ENCODE data around the gene TMED8.
"Not testable (repeated sequence)": the region's sequence is repeated elsewhere in the genome, so short reads cannot be mapped to it uniquely, and the experiment has no call there.

Gene TMED8

DNA sequence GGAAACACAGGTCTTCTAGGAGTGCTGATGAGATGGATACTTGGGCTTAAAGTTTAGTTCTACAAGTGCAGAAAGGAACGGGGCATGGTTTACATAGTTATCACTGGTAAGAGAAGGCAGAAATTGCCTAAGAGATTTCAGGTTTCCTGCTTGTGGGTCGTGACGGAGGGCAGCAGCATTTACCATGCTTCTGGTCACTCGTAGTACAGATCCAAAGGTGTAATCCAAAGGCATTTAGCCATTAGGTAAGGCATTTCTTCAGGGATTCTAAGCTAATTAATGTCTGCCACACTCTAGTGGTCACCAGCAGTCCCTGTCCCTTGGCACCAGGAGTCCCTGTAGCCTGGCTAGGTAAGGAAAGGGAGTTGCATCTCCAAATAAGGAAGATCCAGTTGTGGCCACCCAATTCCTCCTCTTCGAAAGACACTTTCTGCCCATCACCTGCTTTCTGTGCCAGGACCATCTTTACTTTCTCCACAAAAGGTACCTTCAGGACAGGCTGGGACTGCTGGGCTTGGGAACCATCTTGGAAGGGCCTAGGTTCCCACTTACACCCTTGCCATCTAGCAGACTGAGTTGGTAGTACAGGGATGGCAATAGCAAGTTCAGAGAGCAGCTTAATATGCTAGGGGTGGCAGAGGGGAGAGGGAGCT, 54.5 kb downstream of the TMED8 start:
- no peak for DNase-seq

DNA sequence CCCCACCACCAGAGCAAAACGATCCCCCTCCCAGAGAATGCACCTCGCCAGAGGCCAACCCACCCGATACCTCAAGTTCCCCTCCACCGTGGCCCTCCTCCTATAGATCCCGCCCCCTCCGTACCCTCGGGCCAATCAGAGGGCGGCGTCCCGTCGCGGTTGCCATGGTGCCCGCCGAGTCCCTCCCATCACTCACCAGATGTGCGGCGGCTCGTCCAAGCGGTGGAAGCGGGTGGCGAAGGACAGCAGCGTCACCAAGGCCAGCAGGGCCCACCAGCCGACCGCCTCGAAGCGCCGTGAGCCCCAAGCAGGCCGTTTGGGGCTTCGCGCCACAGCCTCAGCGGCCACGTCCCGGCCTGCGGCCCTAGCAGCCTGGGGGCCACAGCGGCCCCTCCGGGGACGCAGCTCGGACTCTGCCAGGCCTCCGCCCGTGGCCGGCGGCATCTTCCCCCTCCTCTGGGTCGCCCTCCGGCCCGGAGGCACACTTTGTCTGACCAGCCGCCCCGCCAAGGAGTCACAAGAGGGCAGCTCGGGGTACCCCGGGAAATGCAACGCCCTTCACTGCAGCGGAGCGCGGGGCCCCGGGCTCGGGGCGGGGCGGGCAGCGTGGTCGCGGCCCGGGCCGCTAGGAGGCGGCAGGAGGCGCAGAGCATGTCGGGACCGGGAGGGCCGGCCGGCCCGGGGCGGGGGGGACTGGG, 56.5 kb downstream of the TMED8 start, which contains the start of gene POMT2:
TSS of gene POMT2 (minus strand) at position 646 of the 698 bp plus-strand sequence. CDS start at position 444, 202 bp downstream.
- peak; percentile 38 to 91 (median 86) for DNase-seq

GRCh38 chr14:77319422-77319821, 57.5 kb downstream of the TMED8 start:
- DNase-seq = no peak

DNA sequence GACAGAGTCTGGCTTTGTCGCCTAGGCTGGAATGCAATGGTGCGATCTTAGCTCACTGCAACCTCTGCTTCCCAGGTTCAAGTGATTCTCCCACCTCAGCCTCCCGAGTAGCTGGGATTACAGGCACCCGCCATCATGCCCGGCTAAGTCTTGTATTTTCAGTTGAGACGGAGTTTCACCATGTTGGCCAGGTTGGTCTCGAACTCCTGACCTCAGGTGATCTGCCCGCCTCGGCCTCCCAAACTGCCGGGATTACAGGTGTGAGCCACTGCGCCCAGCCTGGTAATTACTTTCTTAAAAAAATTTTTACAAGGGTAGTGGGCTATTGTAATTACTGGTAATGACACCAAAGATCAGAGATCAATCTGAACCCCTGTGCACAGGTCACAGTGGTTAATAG, 58.1 kb downstream of the TMED8 start:
- not testable (repeated sequence) for DNase-seq

- peak in 2 of 14 donors; percentile 17 to 18 for DNase-seq
Observed at GRCh38 chr14:77318006-77318553, 58.8 kb downstream of the TMED8 start.

DNA sequence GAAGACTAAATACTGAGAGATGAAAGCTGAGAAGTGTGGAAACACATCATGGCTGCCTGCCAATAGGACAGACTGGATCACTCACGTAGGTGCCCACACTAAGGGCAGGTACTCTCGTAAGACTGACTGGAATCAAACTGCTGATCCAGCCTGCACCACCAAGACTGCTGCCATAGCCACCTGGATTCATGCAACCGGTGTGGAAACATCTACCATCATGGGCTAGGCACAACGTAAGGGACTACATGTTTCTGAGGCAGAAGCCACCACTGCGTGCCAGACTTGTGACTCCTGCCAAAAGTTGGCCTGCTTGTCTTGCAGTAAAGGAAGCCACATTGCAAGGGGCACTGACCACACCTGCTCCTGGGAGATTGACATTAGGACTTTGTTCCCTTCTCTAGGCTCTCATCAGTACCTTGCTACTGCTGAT, 60.0 kb downstream of the TMED8 start:
- peak in 1 of 14 donors; percentile 32 for DNase-seq

DNA sequence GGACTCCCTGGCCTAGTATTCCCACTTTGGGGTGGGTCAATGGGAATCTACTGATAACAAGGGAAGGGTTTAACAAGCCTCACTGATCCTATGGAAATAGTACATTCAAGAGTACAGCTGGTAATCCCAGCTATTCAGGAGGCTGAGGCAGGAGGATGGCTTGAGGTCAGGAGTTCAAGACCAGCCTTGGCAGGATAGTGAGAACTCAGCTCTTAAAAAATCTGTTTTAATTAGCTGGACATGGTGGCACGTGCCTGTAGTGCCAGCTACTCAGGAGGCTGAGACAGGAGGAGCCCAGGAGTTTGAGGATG, 60.7 kb downstream of the TMED8 start:
- no peak for DNase-seq

DNA sequence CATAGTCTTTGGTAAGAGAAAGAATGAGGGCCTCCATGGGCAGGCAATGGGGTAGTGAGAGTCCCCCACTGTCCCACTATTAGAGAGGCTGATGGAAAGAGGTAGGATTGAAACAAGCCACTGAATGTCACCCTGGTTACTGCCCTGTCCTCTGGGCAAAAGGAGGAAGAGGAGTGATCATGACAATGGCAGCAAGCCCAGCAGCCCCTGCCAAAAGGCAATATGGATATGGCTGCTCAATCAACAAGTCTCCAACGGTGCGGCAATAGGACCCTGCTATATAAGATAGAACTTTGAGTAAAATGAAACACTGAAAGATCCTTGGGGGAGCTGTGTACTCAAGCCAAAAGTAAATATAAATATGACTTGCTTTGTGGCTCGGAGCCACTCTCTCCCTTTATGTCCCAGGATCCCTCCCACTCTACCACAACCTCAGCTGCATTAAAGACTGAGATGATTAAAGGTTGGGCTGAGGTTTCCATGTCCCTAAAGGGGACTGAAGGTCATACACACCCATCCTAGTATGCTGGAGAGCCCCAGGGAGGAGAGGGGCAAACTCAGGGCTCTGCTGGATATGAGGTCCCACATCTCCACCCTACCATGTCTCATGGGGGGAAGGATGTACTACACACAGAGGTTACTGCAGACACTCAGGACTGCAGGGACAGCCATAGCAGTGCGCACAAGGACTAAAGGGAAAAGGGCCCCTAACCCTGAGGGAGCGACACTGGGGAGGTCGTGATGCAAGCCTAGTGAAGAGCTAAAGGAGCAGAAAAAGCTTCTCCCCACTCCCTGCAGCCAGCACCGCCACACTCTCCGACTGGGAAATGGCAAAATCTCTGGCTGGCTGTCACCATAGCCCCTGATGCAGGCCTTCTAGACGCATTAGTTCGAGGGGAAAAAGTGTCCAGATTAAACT, 62.1 kb downstream of the TMED8 start:
- DNase-seq = peak in 3 of 14 donors; percentile 34 to 54 (median 54)

GRCh38 chr14:77314043-77314442, 62.9 kb downstream of the TMED8 start:
- peak in 3 of 14 donors; percentile 26 to 61 (median 39) for DNase-seq

GRCh38 chr14:77313371-77313770, 63.5 kb downstream of the TMED8 start:
- no peak for DNase-seq

GRCh38 chr14:77311217-77311616, 65.7 kb downstream of the TMED8 start:
- no peak for DNase-seq

- DNase-seq = no peak
Observed at GRCh38 chr14:77310026-77310425, 66.9 kb downstream of the TMED8 start.

GRCh38 chr14:77309131-77309530, 67.8 kb downstream of the TMED8 start:
- DNase-seq = no peak

DNA sequence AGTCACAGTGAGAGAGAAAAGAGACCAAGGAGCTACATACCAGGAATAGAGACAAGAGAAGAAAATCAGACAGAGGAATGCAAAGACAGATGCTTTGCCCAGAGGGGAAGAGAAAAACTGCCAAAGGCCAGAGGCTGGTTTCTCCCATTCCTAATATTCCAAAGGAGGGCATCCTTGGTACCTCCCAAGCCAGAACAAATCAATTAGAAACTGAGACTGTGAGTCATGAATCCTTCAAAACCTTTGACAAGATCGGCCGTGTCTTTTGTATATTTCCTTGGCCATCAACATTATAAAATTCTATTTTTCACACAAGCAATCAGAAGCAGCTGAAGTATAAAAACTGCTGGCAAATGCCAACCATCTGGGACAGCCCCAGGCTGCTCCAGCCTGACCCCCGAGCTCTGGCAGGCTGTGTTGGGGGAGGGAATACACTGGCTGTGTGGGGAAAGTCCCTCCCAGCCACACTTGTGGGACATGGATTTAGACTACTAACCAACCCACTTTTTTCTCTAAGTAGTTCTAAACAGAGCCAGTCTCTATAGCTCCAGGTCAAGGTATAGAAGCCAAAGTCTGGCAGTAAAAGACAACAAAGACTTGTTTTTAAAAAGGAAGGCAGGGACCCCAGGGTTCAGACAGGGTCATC, 69.9 kb downstream of the TMED8 start:
- DNase-seq = peak in 11 of 14 donors; percentile 25 to 79 (median 57)

DNA sequence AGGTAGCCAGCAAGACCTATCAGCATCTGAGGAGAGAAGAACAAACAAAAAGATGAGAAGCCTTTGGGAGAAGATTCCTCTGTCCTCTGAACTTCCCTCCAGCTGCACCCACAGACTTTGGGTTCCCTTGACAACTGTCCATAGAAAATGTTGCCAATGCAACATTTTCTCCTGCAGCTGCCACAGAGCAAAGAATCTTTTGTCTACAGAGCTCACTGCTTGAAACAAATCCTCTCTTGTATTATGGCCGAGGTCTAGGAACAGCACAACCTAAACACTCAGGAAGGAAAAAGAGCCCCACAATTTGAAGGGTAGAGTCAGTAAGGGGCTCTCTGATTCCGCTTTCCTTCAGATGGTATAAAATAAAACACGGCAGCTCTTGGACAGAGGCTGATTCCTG, 70.5 kb downstream of the TMED8 start:
- DNase-seq = peak in 11 of 14 donors; percentile 31 to 86 (median 68)

DNA sequence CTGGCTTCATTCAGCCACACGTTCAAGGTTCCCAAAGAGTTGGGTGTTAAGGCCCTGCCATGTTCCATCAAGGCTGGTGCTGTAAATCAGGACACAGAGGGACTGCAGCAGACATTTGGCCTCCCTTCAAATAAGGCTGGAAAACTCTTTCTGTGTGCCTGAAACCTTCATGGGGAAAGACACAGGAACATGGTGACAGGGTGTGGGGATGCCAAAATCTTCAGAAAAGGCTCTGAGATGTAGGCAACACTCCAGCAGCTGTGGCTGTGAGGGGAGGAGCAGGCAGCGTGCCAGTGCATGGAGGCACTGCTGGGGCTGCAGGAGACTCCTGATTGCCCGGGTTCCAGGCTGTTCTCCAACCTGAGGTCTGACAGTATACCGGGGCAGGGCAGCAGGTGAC, 71.2 kb downstream of the TMED8 start:
- DNase-seq = peak in 8 of 14 donors; percentile 24 to 71 (median 54)

- peak in 2 of 14 donors; percentile 31 to 36 for DNase-seq
Observed at GRCh38 chr14:77303417-77304156, 73.3 kb downstream of the TMED8 start.

GRCh38 chr14:77302926-77303325, 74.0 kb downstream of the TMED8 start:
- DNase-seq = no peak

- DNase-seq = peak in 13 of 14 donors; percentile 26 to 94 (median 79)
Observed at GRCh38 chr14:77301103-77301502, 75.8 kb downstream of the TMED8 start.

DNA sequence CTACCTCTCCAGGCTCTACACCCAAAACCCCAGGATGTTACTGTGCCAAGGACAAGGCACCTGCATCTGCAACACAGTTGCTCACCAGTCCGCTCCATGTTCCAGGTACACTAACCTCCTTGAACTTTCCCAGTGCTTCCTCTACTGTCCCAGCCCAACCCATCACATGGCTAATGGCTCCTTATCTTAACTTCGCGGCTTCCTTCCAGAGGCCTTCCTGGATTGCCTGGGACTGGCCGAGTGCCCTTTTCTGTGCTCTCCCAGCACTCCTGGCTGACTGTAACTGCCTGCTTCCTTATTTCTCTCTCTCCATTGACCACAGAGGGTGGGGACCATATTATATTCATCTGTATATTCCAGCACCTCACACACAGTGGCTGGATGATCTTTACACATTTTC, 77.1 kb downstream of the TMED8 start:
- no peak for DNase-seq

- DNase-seq = no peak
Observed at GRCh38 chr14:77296906-77297305, 80.0 kb downstream of the TMED8 start.
